GM11168 (cell line): ENCODE data around the gene RAP1GAP2.
"Not testable (repeated sequence)": the region's sequence is repeated elsewhere in the genome, so short reads cannot be mapped to it uniquely, and the experiment has no call there.

ENCODE experiments used
- in situ Hi-C: fragments of 300-500 bp; cut with MboI; formaldehyde crosslinking; loops from one replicate; pipeline ENCODE4 v1.12.0; 2022; ENCODE audit warnings: low sequenced_read_pairs; ENCODE audit not compliant: unreplicated experiment

RAP1GAP2 gene

DNA sequence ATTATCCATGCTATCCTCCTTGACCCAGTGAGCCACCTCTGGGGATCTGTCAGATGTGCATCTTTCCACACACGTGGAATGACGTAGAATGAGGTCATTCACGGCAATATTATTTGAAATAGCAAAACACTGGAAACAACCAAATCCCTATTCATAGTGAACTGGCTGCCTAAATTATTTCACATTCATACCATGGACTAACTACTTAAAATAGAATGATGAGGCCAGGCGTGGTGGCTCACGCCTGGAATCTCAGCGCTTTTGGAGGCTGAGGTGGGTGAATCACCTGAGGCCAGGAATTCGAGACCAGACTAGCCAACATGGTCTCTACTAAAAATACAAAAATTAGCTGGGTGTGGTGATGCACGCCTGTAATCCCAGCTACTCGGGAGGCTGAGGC lies 75.5 kb downstream of the RAP1GAP2 start:
- in situ Hi-C loops: no loop called here

DNA sequence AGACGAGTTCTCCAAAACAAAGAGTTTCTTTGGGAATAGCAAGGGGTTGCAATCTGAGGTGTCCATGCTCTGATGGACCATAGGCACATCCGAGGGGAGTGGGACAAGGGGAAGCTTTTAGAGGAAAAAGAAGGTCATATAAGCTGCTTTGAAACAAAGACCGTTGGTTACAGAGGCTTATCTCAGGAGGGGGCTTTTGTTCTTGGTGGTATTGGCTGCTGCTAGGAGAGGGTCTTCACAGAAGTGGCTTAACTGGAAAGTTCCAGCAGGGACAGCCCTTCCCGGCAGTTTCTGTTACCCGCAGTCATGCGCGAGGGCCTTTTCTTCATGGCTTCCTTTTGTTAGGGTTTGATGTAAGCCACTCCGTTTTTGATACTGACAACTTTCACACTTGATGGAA lies 76.0 kb downstream of the RAP1GAP2 start:
- in situ Hi-C loops: no loop called here

DNA sequence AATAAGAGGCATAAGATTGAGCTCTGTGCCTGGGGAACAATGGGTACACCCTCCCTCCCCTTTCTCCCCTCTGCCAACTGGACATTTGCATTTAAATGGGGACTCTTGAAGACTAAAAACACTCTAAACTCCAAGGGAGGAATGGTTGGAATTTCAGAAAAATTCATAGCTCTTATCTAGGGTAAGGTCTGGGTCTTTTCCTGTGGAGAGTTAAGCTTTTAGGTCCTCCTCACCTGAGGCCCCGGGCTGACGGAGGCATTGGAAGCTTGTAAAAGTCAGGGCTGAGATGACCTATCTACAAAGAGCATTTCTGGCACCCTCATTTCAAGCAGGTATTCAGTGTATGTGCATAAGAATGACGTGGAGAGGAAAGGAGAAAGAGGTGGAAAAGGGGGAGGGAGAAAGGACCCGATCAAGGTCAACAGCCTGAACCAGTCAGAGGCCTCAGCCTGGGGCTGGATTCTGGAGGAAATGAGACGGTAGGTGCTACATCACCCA lies 78.0 kb downstream of the RAP1GAP2 start:
- in situ Hi-C loops: no loop called here

DNA sequence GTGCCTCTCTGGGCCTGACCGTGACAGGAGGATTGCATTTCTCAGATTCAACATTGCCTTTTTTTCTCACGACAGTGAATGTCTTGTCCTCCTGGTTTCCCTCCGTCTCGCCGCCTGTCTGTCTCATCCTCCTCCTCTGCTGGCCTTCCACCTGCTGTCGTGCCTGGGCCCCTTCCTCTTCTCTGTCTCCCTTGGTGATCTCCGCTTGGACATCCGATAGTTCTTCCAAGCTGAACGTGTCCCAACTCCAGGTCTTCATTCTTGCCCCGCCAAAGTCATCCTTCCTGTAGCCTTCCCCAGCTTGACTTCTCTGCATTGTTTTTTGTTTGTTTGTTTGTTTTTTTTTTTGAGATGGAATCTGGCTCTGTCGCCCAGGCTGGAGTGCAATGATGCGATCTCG lies 79.4 kb downstream of the RAP1GAP2 start:
- in situ Hi-C loops: no loop called here

DNA sequence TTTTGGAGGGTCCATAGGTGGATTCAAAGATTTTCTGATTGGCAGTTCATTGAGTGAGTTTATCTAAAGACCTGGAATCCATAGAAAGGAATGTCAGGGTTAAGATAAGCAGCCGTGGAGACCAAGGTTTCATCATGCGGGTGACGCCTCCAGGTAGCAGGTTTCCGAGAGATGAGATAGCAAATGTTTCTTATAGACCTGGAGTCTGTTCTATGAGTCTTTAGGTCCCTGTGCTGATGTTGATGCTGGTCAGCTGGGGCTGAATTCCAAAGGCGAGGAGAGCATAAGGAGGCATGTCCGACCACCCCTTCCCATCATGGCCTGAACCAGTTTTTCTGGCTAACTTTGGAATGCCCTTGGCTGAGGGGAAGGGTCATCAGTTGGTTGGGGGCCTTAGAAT lies 80.2 kb downstream of the RAP1GAP2 start:
- in situ Hi-C loops: no loop called here

DNA sequence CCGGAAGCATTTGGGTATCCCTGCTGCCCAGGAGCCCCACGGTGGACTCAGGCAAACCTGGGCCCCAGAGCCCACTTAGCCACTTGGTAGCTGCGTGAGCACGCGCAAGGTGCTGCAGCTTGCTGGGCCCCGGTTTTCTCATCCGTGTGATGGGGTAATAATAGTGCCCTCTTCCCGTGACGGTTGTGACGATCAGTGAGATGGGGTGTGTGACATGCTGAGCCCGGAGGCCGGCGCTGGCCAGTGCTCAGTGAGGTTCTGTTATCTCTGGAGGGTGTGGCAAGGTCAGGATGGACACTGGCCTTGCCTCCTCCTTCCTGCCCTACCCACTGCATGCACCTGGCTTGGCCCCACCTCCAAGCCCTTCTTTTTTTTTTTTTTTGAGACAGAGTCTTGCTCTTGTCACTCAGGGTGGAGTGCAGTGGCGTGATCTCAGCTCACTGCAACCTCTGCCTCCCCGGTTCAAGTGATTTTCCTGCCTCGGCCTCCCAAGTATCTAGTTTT lies 82.6 kb downstream of the RAP1GAP2 start:
- in situ Hi-C loops: no loop called here

DNA sequence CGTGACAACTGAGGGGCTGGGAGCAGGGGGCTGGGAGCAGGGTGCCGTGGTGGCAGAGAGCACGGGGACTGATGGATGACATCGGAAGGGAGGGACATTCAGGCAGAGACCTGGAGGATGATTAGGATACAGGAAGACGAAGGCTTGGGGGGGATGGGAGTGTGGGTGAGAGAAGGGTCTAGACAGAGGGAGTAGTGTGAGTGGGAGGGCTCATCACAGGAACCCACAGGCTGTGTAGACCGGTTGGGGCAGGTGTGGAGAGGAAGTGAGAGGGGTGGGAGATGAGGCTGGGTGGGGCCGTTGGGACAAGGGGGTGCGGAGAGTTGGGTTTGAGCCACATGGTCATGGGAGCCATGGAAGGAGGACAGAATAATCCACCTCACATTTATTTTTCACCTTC lies 83.8 kb downstream of the RAP1GAP2 start:
- in situ Hi-C loops: no loop called here

DNA sequence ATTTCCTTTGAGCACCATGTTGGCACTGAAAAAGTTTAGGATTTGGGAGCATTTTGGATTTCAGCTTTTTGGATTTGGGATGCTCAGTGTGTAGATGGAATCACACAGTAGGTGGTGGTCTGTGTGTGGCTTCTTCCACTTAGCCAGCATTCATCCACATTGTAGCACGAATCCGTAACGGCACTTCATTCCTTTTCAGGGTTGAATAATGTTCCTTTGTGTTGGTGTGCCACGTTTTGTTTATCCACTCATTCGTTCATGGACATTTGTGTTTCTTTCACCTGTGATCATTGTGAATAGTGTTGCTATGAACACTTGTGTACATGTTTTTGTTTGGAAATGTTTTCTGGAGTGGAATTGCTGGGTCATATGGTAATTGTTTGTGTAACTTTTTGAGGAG lies 85.1 kb downstream of the RAP1GAP2 start:
- in situ Hi-C loops: no loop called here

DNA sequence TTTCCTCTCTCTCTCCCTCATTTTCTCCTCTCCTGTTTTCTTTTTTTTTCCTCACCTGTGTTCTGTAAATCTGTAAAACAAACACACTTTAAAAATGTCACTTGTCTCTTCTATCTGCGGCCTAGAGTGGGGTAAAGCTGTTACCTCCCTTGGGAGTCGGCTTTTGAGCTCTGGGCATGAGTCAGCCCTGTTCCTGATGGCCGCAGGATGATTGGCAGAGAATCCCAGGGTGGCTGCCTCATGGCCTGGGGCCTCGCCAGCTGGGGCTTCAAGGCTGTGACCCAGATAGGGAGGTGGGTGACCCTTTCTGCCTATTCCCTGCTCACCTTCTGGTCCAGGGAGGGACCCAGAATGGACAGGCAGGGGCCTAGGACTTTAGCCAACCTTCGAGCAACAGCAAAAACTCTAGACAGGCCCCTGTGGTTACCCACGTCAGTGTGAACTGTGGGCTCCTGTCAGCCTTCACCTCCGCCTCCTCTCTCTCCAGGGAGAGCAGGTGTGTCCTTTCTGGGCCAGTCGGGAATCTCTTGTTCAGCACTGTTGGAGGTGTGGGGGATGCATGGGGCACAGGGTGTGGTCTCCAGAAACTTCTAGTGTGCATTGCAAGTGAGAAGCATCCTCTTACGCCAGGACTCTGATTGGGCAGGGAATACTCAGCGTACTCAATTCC lies 87.4 kb downstream of the RAP1GAP2 start:
- in situ Hi-C loops: no loop called here

DNA sequence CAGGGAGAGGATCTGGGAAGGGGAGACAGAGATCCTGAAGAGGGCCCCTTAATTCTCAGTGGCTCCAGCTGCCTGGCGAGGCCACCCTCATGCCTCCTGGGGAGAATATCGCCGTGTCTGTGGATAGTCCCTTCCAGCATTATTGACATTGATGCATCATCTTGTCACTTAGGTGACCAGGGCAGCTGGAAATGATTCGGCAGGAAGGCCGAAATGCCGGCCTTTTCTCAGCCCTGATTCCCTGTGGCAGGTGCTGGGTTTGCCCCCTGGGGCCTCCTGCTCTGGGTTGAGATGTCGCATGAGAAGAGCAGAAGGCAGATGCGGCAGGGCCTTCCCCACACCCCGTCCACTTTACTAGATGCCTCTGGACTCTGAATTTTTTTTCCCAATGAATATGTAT lies 89.5 kb downstream of the RAP1GAP2 start:
- in situ Hi-C loops: no loop called here

DNA sequence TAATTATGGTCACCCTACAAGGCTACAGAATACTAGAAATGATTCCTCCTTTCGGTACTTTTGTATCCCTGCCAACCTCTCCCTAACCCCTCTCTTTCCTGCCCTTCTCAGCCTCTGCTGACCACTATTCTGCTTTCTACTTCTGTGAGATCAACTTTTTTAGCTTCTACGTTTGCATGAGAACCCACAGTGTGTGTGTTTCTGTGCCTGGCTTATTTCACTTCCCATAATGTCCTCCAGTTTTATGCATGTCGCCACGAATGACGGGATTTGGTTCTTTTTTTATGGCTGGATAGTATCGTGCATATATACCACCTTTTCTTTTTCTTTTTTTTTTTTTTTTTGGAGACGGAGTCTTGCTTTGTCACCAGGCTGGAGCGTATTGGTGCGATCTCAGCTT lies 92.1 kb downstream of the RAP1GAP2 start:
- in situ Hi-C loops: no loop called here

DNA sequence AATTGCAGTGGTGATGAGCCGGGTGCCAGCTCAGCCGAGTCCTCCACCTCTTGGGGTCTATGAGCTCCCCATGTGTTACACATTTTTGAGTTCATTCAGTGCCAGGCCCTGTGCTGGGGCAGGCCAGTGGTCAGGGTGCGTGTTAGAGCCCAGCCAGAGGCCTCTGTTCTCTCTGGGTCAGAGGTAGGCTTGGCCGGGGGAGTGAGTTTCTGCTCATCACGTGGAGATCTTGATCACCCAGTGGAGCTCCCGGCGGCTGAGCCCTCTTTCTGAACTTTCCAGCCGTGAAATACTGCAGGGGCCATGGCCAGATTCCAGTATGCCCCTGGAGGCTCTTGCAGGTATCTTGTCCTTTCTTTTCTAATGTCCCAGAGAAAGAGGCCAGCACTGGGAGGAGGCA lies 93.0 kb downstream of the RAP1GAP2 start:
- in situ Hi-C loops: no loop called here

DNA sequence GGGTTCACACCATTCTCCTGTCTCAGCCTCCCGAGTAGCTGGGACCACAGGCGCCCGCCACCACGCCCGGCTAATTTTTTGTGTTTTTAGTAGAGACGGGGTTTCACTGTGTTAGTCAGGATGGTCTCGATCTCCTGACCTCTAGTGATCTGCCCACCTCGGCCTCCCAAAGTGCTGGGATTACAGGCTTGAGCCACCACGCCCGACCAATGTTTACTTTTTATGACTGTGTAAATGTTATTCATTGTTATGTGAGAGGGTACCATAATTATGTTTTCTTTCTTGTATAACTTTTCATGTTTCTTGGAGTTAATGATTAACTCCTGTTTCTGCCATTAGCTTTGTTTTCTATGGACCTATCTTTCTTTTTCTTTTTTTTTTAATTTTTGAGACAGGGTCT lies 94.5 kb downstream of the RAP1GAP2 start:
- in situ Hi-C loops: not testable (repeated sequence)

DNA sequence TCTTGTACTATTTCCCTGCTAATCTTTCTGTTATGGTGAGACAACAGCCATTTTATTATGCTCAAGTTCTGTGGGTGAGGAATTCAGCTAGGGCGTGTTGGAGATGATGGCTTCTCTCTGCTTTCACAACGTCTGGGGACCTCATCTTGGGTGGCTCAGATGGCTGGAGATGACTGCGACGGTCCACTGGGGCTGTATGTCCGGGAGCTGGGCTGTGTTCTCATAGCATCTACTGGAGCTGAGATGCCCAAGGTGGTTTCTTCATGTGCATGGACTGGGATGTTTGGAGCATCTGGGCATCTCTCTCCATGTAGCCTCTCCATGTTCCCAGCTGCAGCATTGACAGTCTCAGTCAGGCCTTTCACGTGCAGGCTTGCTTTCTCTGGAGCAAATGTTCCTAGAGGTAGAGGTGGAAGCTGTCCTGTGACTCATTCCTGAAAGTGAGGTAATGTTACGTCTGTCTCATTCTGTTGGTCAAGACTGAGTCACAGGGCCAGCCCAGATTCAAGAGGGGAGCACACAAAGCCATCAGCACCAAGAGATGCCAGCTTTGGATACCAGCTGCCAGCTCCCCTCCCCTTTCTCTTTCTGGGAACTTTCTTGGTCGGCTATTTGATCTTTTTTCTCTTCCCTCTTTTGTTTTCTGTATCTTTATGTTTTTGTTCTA lies 96.2 kb downstream of the RAP1GAP2 start:
- in situ Hi-C loops: no loop called here

DNA sequence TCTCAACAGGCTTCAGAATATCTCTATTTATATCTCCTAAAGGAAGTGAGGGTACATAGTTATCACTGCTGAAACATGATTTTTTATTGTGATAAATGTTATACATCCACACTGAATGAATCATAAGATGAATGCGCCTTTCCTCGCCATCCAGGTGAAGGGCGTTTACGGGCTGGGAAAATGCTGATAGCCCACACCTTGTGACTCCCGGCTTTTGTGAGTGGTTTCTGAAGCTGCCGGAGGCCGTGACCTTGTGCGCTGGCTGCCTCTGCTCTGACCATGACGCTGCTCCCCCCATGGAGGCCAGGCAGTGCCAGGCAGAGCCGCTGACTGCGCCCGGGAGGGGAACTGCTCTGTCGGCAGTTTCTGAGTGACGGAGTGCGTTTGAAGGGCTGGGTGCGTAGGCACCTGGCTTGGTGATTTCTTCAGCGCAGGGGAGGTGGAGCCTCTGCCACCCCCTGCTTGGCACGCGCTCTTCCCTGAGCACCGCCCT lies 97.2 kb downstream of the RAP1GAP2 start:
- in situ Hi-C loops: no loop called here

DNA sequence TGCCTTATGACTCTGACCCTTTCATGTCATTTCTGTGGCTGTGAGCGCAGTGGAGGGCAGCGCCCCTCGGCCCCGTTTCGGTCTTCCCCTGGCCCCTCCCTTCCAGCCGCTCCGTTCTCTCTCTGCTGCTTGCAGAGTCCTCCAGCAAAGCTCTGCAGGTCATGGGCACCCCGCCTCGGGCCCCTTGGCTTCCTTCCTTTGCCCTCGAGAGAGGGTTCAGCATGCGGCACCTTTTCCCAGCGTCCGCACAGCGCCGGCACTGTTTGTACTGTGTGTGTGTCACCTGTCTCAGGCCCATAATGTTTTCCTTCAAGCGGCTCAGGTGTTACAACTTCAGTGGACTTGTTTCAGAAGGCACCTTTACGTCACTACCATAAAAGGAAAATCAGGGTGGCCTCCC lies 98.5 kb downstream of the RAP1GAP2 start:
- in situ Hi-C loops: no loop called here

DNA sequence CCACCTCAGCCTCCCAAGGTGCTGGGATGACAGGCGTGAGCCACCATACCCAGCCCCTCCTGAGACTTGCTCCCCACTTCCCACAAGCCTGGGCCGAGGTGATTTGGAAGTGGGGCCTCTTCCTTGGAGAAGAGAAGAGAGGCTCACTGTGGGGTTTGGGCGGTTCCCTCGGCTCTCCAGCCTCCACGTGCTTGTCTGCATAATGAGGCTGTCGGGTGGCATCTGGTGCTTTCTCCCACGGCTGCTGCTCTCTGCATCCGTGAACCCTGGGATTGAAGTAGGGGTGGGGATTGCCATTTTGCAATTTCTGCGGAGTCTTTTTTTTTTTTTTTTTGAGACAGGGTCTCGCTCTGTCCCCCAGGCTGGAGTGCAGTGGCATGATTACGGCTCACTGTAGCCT lies 101.4 kb downstream of the RAP1GAP2 start:
- in situ Hi-C loops: no loop called here

DNA sequence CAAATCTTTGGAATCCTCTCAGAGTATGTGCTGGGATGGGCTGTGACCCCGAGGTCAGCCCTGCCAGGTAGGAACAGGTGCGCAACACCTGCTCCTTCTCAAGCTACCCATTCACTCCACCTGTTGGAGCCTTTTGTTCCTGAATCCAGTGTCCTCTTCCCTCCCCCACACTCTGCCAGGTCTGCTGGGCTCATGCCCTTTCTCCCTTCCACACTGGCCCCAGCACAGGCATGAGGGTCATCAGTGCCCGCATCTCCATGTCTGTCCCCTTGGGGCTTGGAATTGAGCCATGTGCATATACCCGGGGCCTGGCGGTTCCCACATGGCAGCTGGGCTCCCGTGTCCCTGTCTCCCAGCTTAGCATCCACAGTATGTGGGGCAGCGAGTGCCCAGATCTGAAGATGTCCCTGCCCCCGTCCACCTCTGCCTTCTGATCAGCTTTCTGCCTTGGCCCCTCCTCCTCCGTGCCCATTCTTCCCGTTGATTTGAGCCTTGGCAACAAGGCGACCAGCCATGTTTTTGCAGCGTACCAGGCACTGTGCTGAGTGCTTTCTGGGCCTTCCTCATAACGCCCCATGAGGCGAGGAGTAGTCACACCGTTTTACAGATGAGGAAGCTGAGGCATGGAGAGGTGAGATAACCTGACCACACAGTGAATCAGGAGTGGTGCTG lies 102.2 kb downstream of the RAP1GAP2 start:
- in situ Hi-C loops: no loop called here

DNA sequence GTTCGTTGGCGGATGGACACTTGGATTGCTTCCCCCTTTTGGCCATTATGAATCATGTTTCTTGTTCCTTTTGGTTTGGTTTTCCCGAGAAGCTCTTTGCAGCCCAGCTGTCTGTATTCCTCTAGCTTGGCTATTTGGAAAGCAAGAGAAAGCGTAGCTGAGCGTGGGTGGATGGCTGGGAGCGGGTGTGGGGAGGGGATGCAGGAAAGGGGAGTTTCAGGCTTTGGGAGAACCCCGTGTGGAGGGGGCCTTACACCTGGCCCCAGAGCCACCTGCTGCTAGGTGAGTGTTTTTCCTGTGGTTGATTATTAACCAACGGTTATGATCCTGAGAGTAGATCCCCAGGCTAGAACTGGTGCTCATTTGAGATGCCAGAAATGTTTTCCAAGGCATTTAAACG lies 103.7 kb downstream of the RAP1GAP2 start:
- in situ Hi-C loops: no loop called here

DNA sequence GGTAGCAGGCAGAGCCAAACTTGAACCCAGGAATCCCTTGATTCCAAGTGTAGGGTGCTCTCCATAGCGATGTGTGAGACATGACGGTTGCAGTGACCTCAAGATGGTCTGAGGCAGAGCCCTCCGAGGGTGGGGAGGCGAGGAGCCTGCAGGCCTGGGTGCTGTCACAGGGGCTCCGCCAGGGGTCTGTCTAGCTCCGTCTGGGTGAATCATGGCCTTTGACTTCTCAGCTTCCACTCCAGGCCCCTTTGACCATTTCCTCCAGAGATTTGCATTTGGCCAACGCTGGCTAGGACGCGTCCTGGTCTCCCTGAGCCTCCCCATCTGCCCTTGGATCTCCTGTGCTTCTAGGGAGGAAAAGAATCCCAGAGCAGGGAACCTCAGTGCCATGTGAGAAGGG lies 104.6 kb downstream of the RAP1GAP2 start:
- in situ Hi-C loops: no loop called here

DNA sequence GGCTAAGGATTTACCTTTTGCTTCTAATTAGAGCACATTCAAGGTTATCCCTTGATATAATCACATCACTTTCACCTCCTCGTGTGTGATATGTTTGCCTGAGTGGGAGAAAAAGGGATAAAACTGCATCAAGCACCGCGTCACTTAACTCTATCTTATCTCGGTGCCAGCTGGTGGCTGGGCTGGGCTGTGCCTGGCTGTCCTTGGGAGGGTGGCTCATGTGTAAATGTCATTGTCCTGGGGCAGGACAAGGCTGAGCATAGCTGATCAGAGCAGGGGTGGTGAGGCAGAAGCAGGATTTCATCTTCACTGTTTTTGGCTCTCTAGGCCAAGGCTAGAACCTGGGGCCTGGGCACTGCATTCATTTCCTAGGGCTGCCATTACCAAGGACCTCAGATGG lies 105.3 kb downstream of the RAP1GAP2 start:
- in situ Hi-C loops: no loop called here
